IMR-90 (cell line): ENCODE results near the gene TMEM139. TPM values are rescaled to one million over a fixed set of nuclear protein-coding genes. Genes with fewer than 3 reads are reported as not detected.

Experiments used
- ATAC-seq: fragments of 200-7000 bp; cut with Tn5 transposase; 2 replicates; pipeline ENCODE4 v1.9.1; 2020; ENCODE audit warnings: low read depth, mild to moderate bottlenecking, moderate library complexity
- BruUV-seq: library from RNA; stranded (reverse); fragments of 400-500 nt; replicated peaks from 2 replicates; lab custom pipeline; 2021; lab: Mats Ljungman, UMichigan
- CTCF ChIA-PET: fragments of 300-600 bp; formaldehyde crosslinking; extraction: SDS; loops from one replicate; lab custom pipeline; 2021; ENCODE audit warnings: antibody characterized with exemption; lab: Yijun Ruan, JAX
- POLR2A ChIA-PET: fragments of 300-600 bp; sonication (Branson Sonifier 250); formaldehyde crosslinking; loops from one replicate; lab custom pipeline; 2022; ENCODE audit warnings: antibody characterized with exemption; ENCODE audit not compliant: unreplicated experiment; lab: Charles Lee
- DNase-seq: peaks from one replicate; pipeline ENCODE4 v3.0.0; 2013
- H2AFZ ChIP-seq: replicated peaks from 2 replicates; pipeline ENCODE3; 2013; ENCODE audit warnings: low read length, mild to moderate bottlenecking; ENCODE audit not compliant: poor library complexity
- H2AK5ac ChIP-seq: 2 replicates; pipeline ENCODE4 v1.6.1; 2013; ENCODE audit warnings: low read depth, low read length, inconsistent platforms
- H2AK9ac ChIP-seq: replicated peaks from 2 replicates; pipeline ENCODE3; 2013; ENCODE audit warnings: mild to moderate bottlenecking, low read depth, low read length, moderate library complexity; ENCODE audit not compliant: poor library complexity
- H2BK120ac ChIP-seq: 2 replicates; pipeline ENCODE4 v1.6.1; 2013; ENCODE audit warnings: low read depth, low read length, inconsistent platforms
- H2BK15ac ChIP-seq: 3 replicates; pipeline ENCODE4 v1.6.1; 2013; ENCODE audit warnings: low read depth, low read length, inconsistent platforms
- H2BK20ac ChIP-seq: 2 replicates; pipeline ENCODE4 v1.6.1; 2013; ENCODE audit warnings: low read depth, mild to moderate bottlenecking, inconsistent platforms, low read length, moderate library complexity
- H2BK5ac ChIP-seq: 2 replicates; pipeline ENCODE4 v1.6.1; 2013; ENCODE audit warnings: mild to moderate bottlenecking, low read depth, low read length, inconsistent platforms; ENCODE audit not compliant: poor library complexity, severe bottlenecking
- H3K14ac ChIP-seq: replicated peaks from 2 replicates; pipeline ENCODE4 v1.6.1; 2013; ENCODE audit warnings: low read depth, low read length, inconsistent platforms
- H3K18ac ChIP-seq: 2 replicates; pipeline ENCODE4 v1.6.1; 2013; ENCODE audit warnings: low read depth, low read length, control low read depth
- H3K23ac ChIP-seq: 2 replicates; pipeline ENCODE4 v1.6.1; 2013; ENCODE audit warnings: low read depth, low read length, inconsistent platforms
- H3K27ac ChIP-seq: 2 replicates; pipeline ENCODE4 v1.5.1; 2013; ENCODE audit warnings: mild to moderate bottlenecking, control low read depth, low read length; ENCODE audit not compliant: insufficient read depth
- H3K27me3 ChIP-seq: 2 replicates; pipeline ENCODE4 v1.6.1; 2013; ENCODE audit warnings: low read length; ENCODE audit not compliant: control insufficient read depth, insufficient read depth
- H3K36me3 ChIP-seq: 2 replicates; pipeline ENCODE4 v1.6.1; 2013; ENCODE audit warnings: low read length, mixed read lengths; ENCODE audit not compliant: control insufficient read depth, insufficient read depth
- H3K4ac ChIP-seq: 2 replicates; pipeline ENCODE4 v1.6.1; 2013; ENCODE audit warnings: low read depth, low read length, inconsistent platforms
- H3K4me1 ChIP-seq: 2 replicates; pipeline ENCODE4 v1.6.1; 2013; ENCODE audit warnings: low read length, mixed read lengths; ENCODE audit not compliant: control insufficient read depth, insufficient read depth
- H3K4me2 ChIP-seq: 2 replicates; pipeline ENCODE4 v1.6.1; 2013; ENCODE audit warnings: low read depth, mild to moderate bottlenecking, control low read depth, low read length, moderate library complexity
- H3K4me3 ChIP-seq: 2 replicates; pipeline ENCODE4 v1.5.1; 2013; ENCODE audit warnings: low read depth, mild to moderate bottlenecking, control low read depth, low read length, moderate library complexity; ENCODE audit not compliant: insufficient read depth
- H3K56ac ChIP-seq: 2 replicates; pipeline ENCODE4 v1.6.1; 2013; ENCODE audit warnings: low read length, inconsistent platforms; ENCODE audit not compliant: insufficient read depth; ENCODE audit errors: extremely low read depth
- H3K79me1 ChIP-seq, 2 experiments: 2 replicates each; pipeline ENCODE4 v1.6.1; 2013; ENCODE audit warnings: low read length in 2 of 2, inconsistent platforms in 1 of 2, low read depth in 1 of 2
- H3K9ac ChIP-seq: 2 replicates; pipeline ENCODE4 v1.6.1; 2013; ENCODE audit warnings: low read depth, low read length, control low read depth
- H3K9me1 ChIP-seq: 2 replicates; pipeline ENCODE4 v1.6.1; 2013; ENCODE audit warnings: low read length, inconsistent platforms; ENCODE audit not compliant: insufficient read depth
- H3K9me3 ChIP-seq: 2 replicates; pipeline ENCODE4 v1.6.1; 2013; ENCODE audit warnings: low read length; ENCODE audit not compliant: control insufficient read depth, insufficient read depth
- H4K20me1 ChIP-seq: 2 replicates; pipeline ENCODE4 v1.6.1; 2013; ENCODE audit warnings: low read length, inconsistent platforms; ENCODE audit not compliant: insufficient read depth
- H4K5ac ChIP-seq: 2 replicates; pipeline ENCODE4 v1.6.1; 2013; ENCODE audit warnings: mild to moderate bottlenecking, low read depth, low read length, control low read depth
- H4K8ac ChIP-seq, 2 experiments: 2 replicates each; pipeline ENCODE4 v1.6.1; 2013; ENCODE audit warnings: low read depth in 2 of 2, low read length in 2 of 2, control low read depth in 1 of 2, inconsistent platforms in 1 of 2
- H4K91ac ChIP-seq: 2 replicates; pipeline ENCODE4 v1.6.1; 2013; ENCODE audit warnings: low read depth, low read length, inconsistent platforms; ENCODE audit not compliant: insufficient read depth
- BHLHE40 ChIP-seq: fragments of 150-350 bp; IDR thresholded peaks from 2 replicates; pipeline ENCODE4 v1.6.1; 2016; ENCODE audit warnings: mild to moderate bottlenecking, low read depth, low read length
- MAFK ChIP-seq: IDR thresholded peaks from 2 replicates; pipeline ENCODE4 v1.6.1; 2012; ENCODE audit warnings: low read depth, low read length, improper control_type of control experiment
- MAZ ChIP-seq: IDR thresholded peaks from 2 replicates; pipeline ENCODE4 v1.6.1; 2012; ENCODE audit warnings: low read depth, mild to moderate bottlenecking, low read length, improper control_type of control experiment, moderate library complexity, borderline replicate concordance
- MXI1 ChIP-seq: IDR thresholded peaks from 2 replicates; pipeline ENCODE4 v1.6.1; 2012; ENCODE audit warnings: low read depth, mild to moderate bottlenecking, low read length, moderate library complexity, borderline replicate concordance
- NFE2L2 ChIP-seq: fragments of 150-350 bp; IDR thresholded peaks from 2 replicates; pipeline ENCODE4 v1.6.1; 2016; ENCODE audit warnings: low read depth, mild to moderate bottlenecking, low read length
- POLR2A ChIP-seq: IDR thresholded peaks from 2 replicates; pipeline ENCODE4 v1.6.1; 2012; ENCODE audit warnings: mild to moderate bottlenecking, low read depth, low read length
- RAD21 ChIP-seq: IDR thresholded peaks from 2 replicates; pipeline ENCODE4 v1.6.1; 2012; ENCODE audit warnings: low read length, improper control_type of control experiment
- RCOR1 ChIP-seq: IDR thresholded peaks from 2 replicates; pipeline ENCODE4 v1.6.1; 2012; ENCODE audit warnings: mild to moderate bottlenecking, low read length, improper control_type of control experiment; ENCODE audit not compliant: insufficient replicate concordance
- RFX5 ChIP-seq: IDR thresholded peaks from 2 replicates; pipeline ENCODE4 v1.8.0; 2012; ENCODE audit warnings: low read depth, mild to moderate bottlenecking, low read length, moderate library complexity
- SMC3 ChIP-seq: fragments of 150-350 bp; IDR thresholded peaks from 2 replicates; pipeline ENCODE4 v1.6.1; 2016; ENCODE audit warnings: low read depth, mild to moderate bottlenecking, antibody characterized with exemption, low read length, moderate library complexity
- WGBS, 2 experiments: methylation state at CpG; one replicate each; pipeline versions ENCODE4 v1.1.5 to v1.1.7; 2013; ENCODE audit warnings: missing lambda C conversion rate in 2 of 2; ENCODE audit not compliant: insufficient read length in 1 of 2; ENCODE audit errors: extremely low coverage in 2 of 2; 5-methylcytosine and 5-hydroxymethylcytosine counted together
- dilution Hi-C: fragments of 300-500 bp; cut with HindIII; formaldehyde crosslinking; loops from one replicate; pipeline ENCODE4 v1.14.3; 2018; ENCODE audit warnings: low sequenced_read_pairs; ENCODE audit not compliant: unreplicated experiment
- in situ Hi-C: fragments of 300-500 bp; cut with MboI; formaldehyde crosslinking; loops from 3 replicates; pipeline ENCODE4 v1.14.3; 2019; ENCODE audit warnings: low sequenced_read_pairs, inconsistent platforms, mixed read lengths
- intact Hi-C: fragments of 100-400 bp; cut with micrococcal nuclease; formaldehyde crosslinking; loops from 2 replicates; pipeline ENCODE4 v1.10.0; 2022
- polyA plus RNA-seq, 3 experiments: library from polyadenylated mRNA; depleted of rRNA; stranded (reverse); fragments of >200 nt; gene quantifications; 2 replicates each; pipeline ENCODE4 v1.2.3, GENCODE V29; 2012; ENCODE audit warnings: low replicate concordance in 1 of 3
- total RNA-seq: library from RNA; depleted of rRNA; stranded (reverse); fragments of >200 nt; gene quantifications from 2 replicates; pipeline ENCODE4 v1.2.3, GENCODE V29; 2012

The TMEM139 gene
- total and polyA plus RNA-seq, 2 of the 4 experiments (the other 2 are of a cell fraction) = 0.07 TPM; not detected in 1

DNA sequence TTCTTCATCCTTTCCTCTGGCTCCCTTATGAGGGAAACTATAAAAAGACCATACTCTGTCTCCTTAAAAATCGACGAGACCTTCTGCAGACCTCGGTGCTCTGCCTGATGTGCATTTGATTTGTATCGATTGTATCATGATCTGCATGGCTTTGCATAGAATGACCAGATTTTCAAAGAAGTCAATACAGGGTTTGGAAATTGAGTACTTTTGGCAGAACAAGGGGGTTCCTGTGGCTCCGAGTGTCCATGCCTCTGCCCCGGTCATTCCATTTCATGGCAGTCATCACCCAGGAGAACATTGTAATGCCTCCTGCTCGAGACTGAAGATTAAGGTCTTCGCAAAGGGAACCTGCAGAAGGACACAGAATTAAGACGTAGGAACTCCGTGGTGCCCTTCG lies 4.1 kb downstream of the TMEM139 start (continued):
- no peak for TF ChIP-seq RFX5

DNA sequence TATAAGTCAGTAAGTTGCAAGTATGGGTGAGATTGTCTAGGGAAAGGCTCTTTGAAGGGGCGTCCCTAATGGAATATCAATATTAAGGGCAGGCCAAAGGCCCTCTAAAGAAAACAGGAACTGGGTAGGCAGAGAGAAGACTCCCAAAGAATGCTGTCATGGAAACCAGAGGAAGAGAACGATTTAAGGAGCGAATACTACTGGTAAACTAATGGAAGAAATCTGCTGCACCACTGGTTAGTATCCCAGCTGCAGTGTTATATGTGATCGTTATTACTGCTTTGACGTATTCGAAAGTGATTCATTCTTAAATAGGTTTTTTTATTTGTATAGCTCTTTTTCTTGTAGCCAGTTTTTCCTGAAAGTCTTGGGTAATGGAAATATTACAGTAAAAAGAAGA lies 4.7 kb downstream of the TMEM139 start:
- TSS peak; percentile 46 for BruUV-seq
- peak overlapping the region; percentile 66 for H2BK5ac ChIP-seq
- peaks cover 16% of the 10 kb centered on the region for H3K36me3 ChIP-seq
- DNase-seq (peak; percentile 48), ATAC-seq (no peak)
- no peak overlapping the region; the same call in 1 of the 2 replicates for H3K4ac ChIP-seq
- intact Hi-C loops = no loop called here
- H2BK15ac ChIP-seq = no peak overlapping the region
- peak overlapping the region; percentile 85; the same call in 1 of the 2 replicates for H3K9ac ChIP-seq
- CTCF ChIA-PET = no interaction called here
- no peaks in the 10 kb centered on the region for H3K9me3 ChIP-seq
- H2BK120ac ChIP-seq = no peak overlapping the region; the same call in 1 of the 2 replicates
- no peak overlapping the region; the same call in 1 of the 2 replicates for H3K27ac ChIP-seq
- peak overlapping the region; percentile 93; the same call in 1 of the 2 replicates for H3K4me3 ChIP-seq
- peaks cover 5% of the 10 kb centered on the region; the same call in 1 of the 2 replicates for H3K4me1 ChIP-seq
- H3K79me1 ChIP-seq = peaks cover 13 to 39% of the 10 kb centered on the region in 2 experiments; a peak in 3 of 4 replicates
- no peak overlapping the region for H2AFZ ChIP-seq
- in situ Hi-C loops = no loop called here
- H3K18ac ChIP-seq = no peak overlapping the region
- H2BK20ac ChIP-seq = no peak overlapping the region
- POLR2A ChIA-PET = no interaction called here
- peaks cover 6% of the 10 kb centered on the region; the same call in 1 of the 2 replicates for H3K9me1 ChIP-seq
- H3K14ac ChIP-seq = peak overlapping the region; percentile 94; the same call in 1 of the 2 replicates
- dilution Hi-C loops = no loop called here
- WGBS, 2 experiments = 0% methylated on average over 2 of the region's 6 CpGs; no CpG with 5 or more reads in 1 of the 2 experiments
- H4K20me1 ChIP-seq = peaks cover 9% of the 10 kb centered on the region; the same call in 1 of the 2 replicates
- TF ChIP-seq NFE2L2 (no peak), POLR2A (no peak), RAD21 (no peak), SMC3 (no peak), BHLHE40 (no peak), MAZ (no peak), RCOR1 (no peak), MXI1 (no peak), MAFK (no peak)
- no peak overlapping the region for H4K5ac ChIP-seq
- H3K27me3 ChIP-seq = no peaks in the 10 kb centered on the region
- peak overlapping the region; percentile 77; the same call in 1 of the 2 replicates for H2AK5ac ChIP-seq
- H3K4me2 ChIP-seq = peak overlapping the region; percentile 82
- H4K8ac ChIP-seq = no peak overlapping the region
- peak overlapping the region; percentile 99; the same call in 1 of the 2 replicates for H3K23ac ChIP-seq
- peak overlapping the region; percentile 90 for H3K56ac ChIP-seq
- H2AK9ac ChIP-seq = peak overlapping the region; percentile 44
- no peak overlapping the region for H4K91ac ChIP-seq
